Hematopoietic multipotent progenitor cell treated with erythropoietin and hydrocortisone succinate and interleukin-3 and kit ligand, for 17 days (in vitro differentiated cells): ENCODE data around the gene CALML3.

Source experiments
- DNase-seq: peaks from one replicate; pipeline ENCODE4 v3.0.0-alpha.2; 2015; ENCODE audit warnings: low spot score

The CALML3 gene

DNA sequence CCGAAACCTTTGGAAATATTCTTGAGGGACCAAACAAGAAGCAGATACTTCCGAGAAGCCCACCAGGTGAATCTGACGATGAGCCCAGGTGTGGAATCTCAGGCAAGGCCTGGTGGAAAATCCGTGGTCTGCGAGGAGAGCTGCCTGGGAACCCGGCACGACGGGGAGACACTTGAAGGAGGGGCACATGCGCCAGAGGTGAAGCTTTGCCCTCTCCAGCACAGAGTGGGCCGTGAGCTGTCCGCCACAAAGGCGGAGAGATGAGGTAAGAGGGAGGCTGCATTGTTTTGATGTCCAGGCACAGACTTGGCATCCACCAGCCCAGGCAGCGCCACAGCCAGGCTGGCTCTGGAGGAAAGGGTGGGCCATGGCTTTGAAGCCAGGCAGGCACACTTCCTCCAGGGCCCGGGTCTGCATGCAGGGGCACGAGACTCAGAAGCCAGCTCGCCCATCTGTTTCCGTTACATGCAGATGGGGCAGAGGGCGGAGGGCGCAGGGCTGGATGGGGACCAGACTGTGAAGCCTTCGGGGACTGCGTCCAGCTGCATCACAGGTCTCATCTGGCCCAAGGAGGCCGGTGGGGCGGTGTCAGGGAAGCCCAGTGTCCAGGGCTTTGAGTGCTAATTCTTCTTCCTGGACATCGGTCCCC lies 45.4 kb downstream of the CALML3 start:
- no peak for DNase-seq

- no peak for DNase-seq
Observed at GRCh38 chr10:5570979-5571810, 46.4 kb downstream of the CALML3 start.

GRCh38 chr10:5571826-5572225 lies 47.1 kb downstream of the CALML3 start:
- DNase-seq, result no peak

DNA sequence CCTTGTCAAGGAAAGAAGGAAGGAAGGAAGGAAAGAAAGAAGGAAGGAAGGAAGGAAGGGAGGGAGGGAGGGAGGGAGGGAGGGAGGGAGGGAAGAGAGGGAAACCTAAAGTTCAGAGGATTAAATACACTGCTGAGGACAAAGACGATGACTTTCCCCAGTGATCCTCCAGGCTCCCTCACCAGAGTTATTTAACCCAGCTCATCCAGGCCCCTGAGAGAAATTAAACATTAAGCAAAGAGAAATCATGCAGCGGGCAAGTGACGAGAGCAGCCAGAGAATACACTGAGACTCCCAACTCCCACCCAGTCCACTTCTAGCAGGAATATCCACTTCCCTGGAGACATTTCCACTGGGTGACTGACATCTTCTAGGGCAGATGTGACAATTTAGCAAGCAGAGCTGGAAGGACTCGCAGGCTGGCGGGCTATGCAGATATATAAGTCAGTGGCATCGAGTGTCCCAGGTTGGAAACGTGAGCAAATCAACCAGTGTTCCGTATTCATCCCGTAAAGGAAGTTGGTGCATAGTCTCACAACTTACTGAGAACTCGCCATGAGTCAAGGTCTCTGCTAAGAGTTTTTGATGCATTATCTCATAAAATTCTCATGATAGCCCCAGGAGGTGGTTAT lies 48.7 kb downstream of the CALML3 start:
- DNase-seq, result no peak

DNA sequence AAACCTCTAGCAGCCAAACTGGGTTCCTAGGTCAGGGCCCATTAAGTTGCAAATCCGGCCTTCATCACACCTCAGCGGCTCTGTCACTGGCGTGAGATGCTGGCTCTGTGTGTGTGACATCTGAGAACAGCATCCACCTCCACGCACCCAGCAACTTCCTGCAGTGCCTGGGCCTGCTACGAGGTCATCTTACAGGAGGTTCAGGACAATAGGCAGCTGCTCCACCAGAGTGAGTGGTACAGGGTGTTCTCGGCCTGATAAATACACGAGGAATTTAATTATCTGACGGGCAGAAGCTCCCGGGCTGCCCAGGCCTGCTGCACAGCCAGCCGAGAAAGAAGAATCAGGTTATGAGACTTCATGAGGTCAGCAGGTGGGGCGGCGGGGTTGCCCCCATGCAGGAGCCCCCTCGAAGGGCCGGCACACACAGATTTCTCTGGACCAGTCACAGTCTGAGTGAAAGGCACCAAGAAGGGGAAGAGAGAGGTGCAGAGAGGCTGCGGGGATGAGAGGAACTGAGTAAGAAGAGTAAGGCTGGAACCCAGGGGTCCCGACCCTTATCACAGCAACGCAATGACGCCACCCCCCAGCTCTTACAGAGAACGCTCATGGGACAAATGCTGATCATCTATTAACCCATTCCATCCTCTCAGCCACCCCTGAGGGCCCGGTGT lies 49.3 kb downstream of the CALML3 start:
- DNase-seq, result no peak

- DNase-seq, result no peak
Observed at GRCh38 chr10:5574642-5575131, 49.9 kb downstream of the CALML3 start.

GRCh38 chr10:5575144-5575481 lies 50.4 kb downstream of the CALML3 start:
- DNase-seq, result no peak

GRCh38 chr10:5575482-5576153 lies 50.9 kb downstream of the CALML3 start:
- DNase-seq, result no peak

GRCh38 chr10:5576154-5576748 lies 51.5 kb downstream of the CALML3 start:
- DNase-seq, result no peak
